Parathyroid adenoma (tissue), 2 donors: ENCODE data around the gene RXFP2.

ENCODE experiments used
- H2AFZ ChIP-seq: fragments of 300-600 bp; sonication (generic); one replicate; pipeline ENCODE4 v1.7.0; 2017; ENCODE audit warnings: antibody characterized with exemption, mild to moderate bottlenecking
- H3K27ac ChIP-seq: fragments of 300-600 bp; sonication (generic); one replicate; pipeline ENCODE4 v1.7.0; 2017
- H3K27me3 ChIP-seq: fragments of 300-600 bp; sonication (generic); one replicate; pipeline ENCODE4 v1.7.0; 2017; ENCODE audit warnings: low read length; ENCODE audit not compliant: control insufficient read depth, insufficient read depth
- H3K36me3 ChIP-seq: fragments of 300-600 bp; sonication (generic); one replicate; pipeline ENCODE4 v1.7.0; 2017; ENCODE audit warnings: low read length; ENCODE audit not compliant: control insufficient read depth, insufficient read depth
- H3K4me1 ChIP-seq: fragments of 300-600 bp; sonication (generic); one replicate; pipeline ENCODE4 v1.7.0; 2017; ENCODE audit warnings: control low read depth
- H3K4me2 ChIP-seq: fragments of 300-600 bp; sonication (generic); one replicate; pipeline ENCODE4 v1.7.0; 2017; ENCODE audit warnings: low read length
- H3K4me3 ChIP-seq: fragments of 300-600 bp; sonication (generic); one replicate; pipeline ENCODE4 v1.7.0; 2017; ENCODE audit warnings: low read depth, low read length
- H3K79me2 ChIP-seq: fragments of 300-600 bp; sonication (generic); one replicate; pipeline ENCODE4 v1.7.0; 2017; ENCODE audit warnings: control low read depth
- H3K9ac ChIP-seq: fragments of 300-600 bp; sonication (generic); one replicate; pipeline ENCODE4 v1.7.0; 2017; ENCODE audit warnings: mild to moderate bottlenecking
- H3K9me3 ChIP-seq: fragments of 300-600 bp; sonication (generic); one replicate; pipeline ENCODE4 v1.7.0; 2017; ENCODE audit warnings: low read length; ENCODE audit not compliant: control insufficient read depth
- CTCF ChIP-seq: fragments of 300-600 bp; sonication (generic); IDR thresholded peaks from one replicate; pipeline ENCODE4 v1.7.0; 2017; ENCODE audit warnings: antibody characterized with exemption, mild to moderate bottlenecking
- donor health status: primary hyperparathyroidism.

RXFP2 gene

DNA sequence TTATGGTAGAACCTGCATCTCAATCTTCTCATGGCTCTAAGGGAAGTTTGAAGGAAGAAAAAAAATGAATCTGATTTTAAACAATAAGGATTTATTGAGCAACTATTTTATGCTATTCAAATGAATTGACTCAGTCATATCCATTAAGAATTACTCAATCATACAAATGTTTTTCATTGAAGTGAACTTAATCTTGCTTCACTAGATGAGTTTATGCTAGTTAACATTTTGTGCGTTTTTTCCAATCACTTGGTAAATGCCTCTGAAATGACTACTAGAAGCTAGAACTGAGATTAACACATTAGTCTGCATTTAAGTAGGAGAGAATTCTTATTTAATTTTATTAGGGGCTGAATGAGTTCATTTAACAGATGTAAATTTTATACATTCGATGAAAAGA is 25.2 kb downstream of the RXFP2 start:
- H3K9me3 ChIP-seq = no peaks in the 10 kb centered on the region
- no peaks in the 10 kb centered on the region for H3K27me3 ChIP-seq
- no peak overlapping the region for H3K27ac ChIP-seq
- no peak overlapping the region for H3K4me3 ChIP-seq
- no peak overlapping the region for H3K9ac ChIP-seq
- no peaks in the 10 kb centered on the region for H3K4me1 ChIP-seq
- H3K4me2 ChIP-seq = no peak overlapping the region
- no peaks in the 10 kb centered on the region for H3K79me2 ChIP-seq
- H3K36me3 ChIP-seq = no peaks in the 10 kb centered on the region
- TF ChIP-seq CTCF = no peak
- H2AFZ ChIP-seq = no peak overlapping the region

- Histone ChIP-seq H3K27me3 (no peaks in the 10 kb centered on the region), H2AFZ (no peak overlapping the region), H3K4me2 (no peak overlapping the region), H3K9ac (no peak overlapping the region), H3K4me1 (no peaks in the 10 kb centered on the region), H3K79me2 (no peaks in the 10 kb centered on the region), H3K9me3 (no peaks in the 10 kb centered on the region), H3K4me3 (no peak overlapping the region), H3K36me3 (no peaks in the 10 kb centered on the region), H3K27ac (no peak overlapping the region)
- no peak for TF ChIP-seq CTCF
Measured at GRCh38 chr13:31765138-31765785, 25.9 kb downstream of the RXFP2 start.

DNA sequence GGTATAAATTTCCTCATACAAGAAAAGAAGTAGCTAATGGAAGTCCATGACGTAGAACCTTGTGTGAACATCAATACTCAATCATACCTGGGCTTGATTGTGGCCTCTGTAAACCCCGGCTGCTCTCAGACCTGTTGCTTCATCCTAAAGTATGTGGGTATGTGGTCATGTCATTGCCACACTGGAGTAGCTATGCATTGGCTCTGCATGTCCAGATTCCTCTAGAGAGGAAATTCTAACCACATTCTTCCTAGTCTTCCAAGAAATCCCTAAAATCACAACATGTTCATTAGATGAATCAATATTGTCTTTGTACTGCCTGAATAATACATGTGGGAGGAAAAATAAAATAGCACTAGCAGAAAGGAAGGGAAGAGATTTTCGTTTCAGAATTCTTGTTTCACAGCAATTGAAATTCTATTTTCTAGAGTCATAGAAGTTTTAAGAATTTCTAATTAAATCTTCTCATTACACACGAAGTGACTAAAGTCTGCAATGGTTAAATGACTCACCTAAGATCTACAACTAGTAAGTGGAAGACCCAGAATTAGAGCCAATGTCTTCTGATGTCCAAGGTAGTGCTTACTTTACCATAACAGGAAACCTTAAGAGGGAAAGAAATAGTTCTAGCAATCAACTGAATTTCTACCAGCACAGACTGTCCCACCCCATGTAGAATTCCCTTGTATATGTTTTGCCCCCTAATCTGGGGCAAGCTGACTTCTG is 28.0 kb downstream of the RXFP2 start:
- Histone ChIP-seq H3K4me3 (no peak overlapping the region), H3K4me2 (no peak overlapping the region), H2AFZ (no peak overlapping the region), H3K27me3 (no peaks in the 10 kb centered on the region), H3K9me3 (no peaks in the 10 kb centered on the region), H3K4me1 (no peaks in the 10 kb centered on the region), H3K27ac (no peak overlapping the region), H3K9ac (no peak overlapping the region), H3K36me3 (no peaks in the 10 kb centered on the region), H3K79me2 (no peaks in the 10 kb centered on the region)
- TF ChIP-seq CTCF = no peak

GRCh38 chr13:31768351-31768750 is 29.0 kb downstream of the RXFP2 start:
- TF ChIP-seq CTCF = no peak
- H3K79me2 ChIP-seq = no peaks in the 10 kb centered on the region
- no peaks in the 10 kb centered on the region for H3K27me3 ChIP-seq
- no peak overlapping the region for H3K4me2 ChIP-seq
- no peak overlapping the region for H3K27ac ChIP-seq
- H3K4me1 ChIP-seq = no peaks in the 10 kb centered on the region
- H3K36me3 ChIP-seq = no peaks in the 10 kb centered on the region
- no peaks in the 10 kb centered on the region for H3K9me3 ChIP-seq
- H2AFZ ChIP-seq = no peak overlapping the region
- H3K4me3 ChIP-seq = no peak overlapping the region
- H3K9ac ChIP-seq = no peak overlapping the region

DNA sequence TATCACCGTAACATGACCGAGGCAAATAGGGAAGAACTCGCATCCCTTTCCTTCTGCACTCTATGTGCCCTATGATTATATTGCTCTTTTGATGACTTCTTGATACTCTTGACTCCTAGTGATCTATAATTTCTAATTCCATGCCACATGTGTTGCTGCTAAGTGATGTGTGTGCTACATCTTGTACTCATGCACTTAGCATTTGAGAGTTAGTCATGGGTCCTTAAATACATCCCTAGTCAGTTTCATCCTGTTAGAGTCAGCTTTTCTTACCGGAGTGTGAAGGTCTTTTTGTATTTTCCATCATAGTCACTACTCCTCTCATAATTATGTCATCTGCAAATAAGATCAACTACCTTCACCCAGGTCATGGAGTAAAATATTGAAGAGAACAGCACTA is 30.2 kb downstream of the RXFP2 start:
- no peaks in the 10 kb centered on the region for H3K79me2 ChIP-seq
- H3K36me3 ChIP-seq = no peaks in the 10 kb centered on the region
- H3K27ac ChIP-seq = no peak overlapping the region
- H3K4me2 ChIP-seq = no peak overlapping the region
- no peak overlapping the region for H3K9ac ChIP-seq
- H3K9me3 ChIP-seq = no peaks in the 10 kb centered on the region
- H3K27me3 ChIP-seq = no peaks in the 10 kb centered on the region
- H3K4me3 ChIP-seq = no peak overlapping the region
- no peak for TF ChIP-seq CTCF
- no peaks in the 10 kb centered on the region for H3K4me1 ChIP-seq
- no peak overlapping the region for H2AFZ ChIP-seq
